ENCODE results near the gene UBE2E2.

UBE2E2 gene

GRCh38 chr3:23342343-23342742 lies 139.2 kb downstream of the UBE2E2 start:
- TF ChIP-seq TAF1 (IDR thresholded peaks at IDR 0.05; ENCODE audit: low read depth) (no peak), MAX (IDR thresholded peaks at IDR 0.05) (no peak), EGR1 (IDR thresholded peaks at IDR 0.05) (no peak), REST (IDR thresholded peaks at IDR 0.05; ENCODE audit: low read depth) (no peak), CEBPB (IDR thresholded peaks at IDR 0.05) (no peak), ZBTB7A (IDR thresholded peaks at IDR 0.05; ENCODE audit: low read depth) (no peak), USF1 (IDR thresholded peaks at IDR 0.05) (no peak), RAD21 (IDR thresholded peaks at IDR 0.05; ENCODE audit: low read depth) (no peak), TEAD4 (IDR thresholded peaks at IDR 0.05) (no peak), TCF12 (IDR thresholded peaks at IDR 0.05; ENCODE audit: low read depth) (no peak), EP300 (IDR thresholded peaks at IDR 0.05; ENCODE audit: borderline replicate concordance) (no peak), FOXM1 (IDR thresholded peaks at IDR 0.05; ENCODE audit: borderline replicate concordance, low read depth) (no peak), CREB1 (IDR thresholded peaks at IDR 0.05; ENCODE audit: low read depth) (no peak), NFIC (IDR thresholded peaks at IDR 0.05) (no peak), YY1 (IDR thresholded peaks at IDR 0.05; ENCODE audit: low read depth) (no peak)

GRCh38 chr3:23343509-23343908 lies 140.4 kb downstream of the UBE2E2 start:
- TF ChIP-seq TEAD4 (IDR thresholded peaks at IDR 0.05) (no peak), YY1 (IDR thresholded peaks at IDR 0.05; ENCODE audit: low read depth) (no peak), EGR1 (IDR thresholded peaks at IDR 0.05) (no peak), REST (IDR thresholded peaks at IDR 0.05; ENCODE audit: low read depth) (no peak), MAX (IDR thresholded peaks at IDR 0.05) (no peak), CEBPB (IDR thresholded peaks at IDR 0.05) (no peak), EP300 (IDR thresholded peaks at IDR 0.05; ENCODE audit: borderline replicate concordance) (no peak), TCF12 (IDR thresholded peaks at IDR 0.05; ENCODE audit: low read depth) (no peak), RAD21 (IDR thresholded peaks at IDR 0.05; ENCODE audit: low read depth) (no peak), CREB1 (IDR thresholded peaks at IDR 0.05; ENCODE audit: low read depth) (no peak), TAF1 (IDR thresholded peaks at IDR 0.05; ENCODE audit: low read depth) (no peak), NFIC (IDR thresholded peaks at IDR 0.05) (no peak), FOXM1 (IDR thresholded peaks at IDR 0.05; ENCODE audit: borderline replicate concordance, low read depth) (no peak), ZBTB7A (IDR thresholded peaks at IDR 0.05; ENCODE audit: low read depth) (no peak), USF1 (IDR thresholded peaks at IDR 0.05) (no peak)

- no peak for TF ChIP-seq FOXM1 (IDR thresholded peaks at IDR 0.05; ENCODE audit: borderline replicate concordance, low read depth)
- no peak for TF ChIP-seq TAF1 (IDR thresholded peaks at IDR 0.05; ENCODE audit: low read depth)
- no peak for TF ChIP-seq ZBTB7A (IDR thresholded peaks at IDR 0.05; ENCODE audit: low read depth)
- no peak for TF ChIP-seq RAD21 (IDR thresholded peaks at IDR 0.05; ENCODE audit: low read depth)
- no peak for TF ChIP-seq NFIC (IDR thresholded peaks at IDR 0.05)
- TF ChIP-seq TCF12 (IDR thresholded peaks at IDR 0.05; ENCODE audit: low read depth): no peak
- no peak for TF ChIP-seq CREB1 (IDR thresholded peaks at IDR 0.05; ENCODE audit: low read depth)
- TF ChIP-seq TEAD4 (IDR thresholded peaks at IDR 0.05): no peak
- no peak for TF ChIP-seq CEBPB (IDR thresholded peaks at IDR 0.05)
- no peak for TF ChIP-seq REST (IDR thresholded peaks at IDR 0.05; ENCODE audit: low read depth)
- no peak for TF ChIP-seq MAX (IDR thresholded peaks at IDR 0.05)
- no peak for TF ChIP-seq EGR1 (IDR thresholded peaks at IDR 0.05)
- TF ChIP-seq EP300 (IDR thresholded peaks at IDR 0.05; ENCODE audit: borderline replicate concordance): no peak
- TF ChIP-seq YY1 (IDR thresholded peaks at IDR 0.05; ENCODE audit: low read depth): no peak
- no peak for TF ChIP-seq USF1 (IDR thresholded peaks at IDR 0.05)
Observed at GRCh38 chr3:23344886-23345285, 141.8 kb downstream of the UBE2E2 start.

Measured in Ishikawa (cell line).